Middle frontal gyrus (tissue), 1 donor: ENCODE measurements around the gene DLL4.

Source experiments
- DNase-seq: peaks from one replicate; pipeline ENCODE4 v3.0.0-alpha.2; 2015; ENCODE audit warnings: low spot score; ENCODE audit errors: extremely low spot score

Gene DLL4

GRCh38 chr15:40926659-40927494 lies 2.3 kb upstream of the DLL4 start:
- no peak for DNase-seq

- no peak for DNase-seq
Observed at GRCh38 chr15:40927495-40927872, 1.7 kb upstream of the DLL4 start.

GRCh38 chr15:40927873-40928806 lies 1.0 kb upstream of the DLL4 start:
- DNase-seq: no peak

- DNase-seq: no peak
Observed at GRCh38 chr15:40929660-40930429, 705 bp downstream of the DLL4 start.

- DNase-seq: no peak
Observed at GRCh38 chr15:40930430-40931299, 1.5 kb downstream of the DLL4 start.

- DNase-seq: no peak
Observed at GRCh38 chr15:40931300-40932142, 2.4 kb downstream of the DLL4 start.

- no peak for DNase-seq
Observed at GRCh38 chr15:40932156-40932555, 3.0 kb downstream of the DLL4 start.

GRCh38 chr15:40932649-40933516 lies 3.7 kb downstream of the DLL4 start:
- no peak for DNase-seq

- no peak for DNase-seq
Observed at GRCh38 chr15:40933517-40933902, 4.4 kb downstream of the DLL4 start.

- no peak for DNase-seq
Observed at GRCh38 chr15:40934457-40934856, 5.3 kb downstream of the DLL4 start.

- no peak for DNase-seq
Observed at GRCh38 chr15:40936234-40936708, 7.1 kb downstream of the DLL4 start.

GRCh38 chr15:40936709-40937666 lies 7.8 kb downstream of the DLL4 start:
- DNase-seq: no peak

- DNase-seq: no peak
Observed at GRCh38 chr15:40937762-40938535, 8.8 kb downstream of the DLL4 start.

- no peak for DNase-seq
Observed at GRCh38 chr15:40938536-40938870, 9.4 kb downstream of the DLL4 start.

- DNase-seq: no peak
Observed at GRCh38 chr15:40940296-40940801, 11.2 kb downstream of the DLL4 start.

GRCh38 chr15:40941068-40941527 lies 12.0 kb downstream of the DLL4 start:
- no peak for DNase-seq
